Keratinocyte (primary cell): ENCODE data around the gene KLF5. TPM values are rescaled to one million over a fixed set of nuclear protein-coding genes. Genes with fewer than 3 reads are reported as not detected.

Experiments used
- DNase-seq: peaks from one replicate; pipeline ENCODE4 v3.0.0-alpha.2; 2011; ENCODE audit warnings: low read depth, missing footprints, low spot score
- FAIRE-seq: peaks from 2 replicates; lab custom pipeline; 2011; peaks lifted over from hg19 to GRCh38; lab: Jason Lieb, UNC
- H2AFZ ChIP-seq: 2 replicates; pipeline ENCODE4 v1.6.0; 2012; ENCODE audit warnings: low read length, control low read depth, inconsistent platforms; ENCODE audit not compliant: control insufficient read depth
- H3K27ac ChIP-seq: 2 replicates; pipeline ENCODE4 v1.5.1; 2011; ENCODE audit warnings: low read length; ENCODE audit not compliant: control insufficient read depth, insufficient read depth
- H3K27me3 ChIP-seq: 3 replicates; pipeline ENCODE4 v1.6.0; 2011; ENCODE audit warnings: low read length; ENCODE audit not compliant: control insufficient read depth, insufficient read depth; ENCODE audit errors: extremely low read depth
- H3K36me3 ChIP-seq, 2 experiments: 2 replicates in 1 of 2; 3 replicates in 1 of 2; pipeline ENCODE4 v1.5.1; 2011; ENCODE audit warnings: low read length in 2 of 2, mild to moderate bottlenecking in 1 of 2; ENCODE audit not compliant: control insufficient read depth in 2 of 2, insufficient read depth in 2 of 2; ENCODE audit errors: extremely low read depth in 1 of 2
- H3K4me1 ChIP-seq: 3 replicates; pipeline ENCODE4 v1.5.1; 2011; ENCODE audit warnings: low read length; ENCODE audit not compliant: control insufficient read depth, insufficient read depth; ENCODE audit errors: extremely low read depth
- H3K4me2 ChIP-seq: 3 replicates; pipeline ENCODE4 v1.6.0; 2011; ENCODE audit warnings: low read depth, low read length; ENCODE audit not compliant: control insufficient read depth, insufficient read depth; ENCODE audit errors: extremely low read depth
- H3K4me3 ChIP-seq, 3 experiments: fragments of 200-600 bp in 1 of 3; sonication (generic) in 1 of 3; 2 replicates in 2 of 3; 3 replicates in 1 of 3; pipeline ENCODE4 v1.5.1; 2011 to 2016; ENCODE audit warnings: low read length in 3 of 3, mild to moderate bottlenecking in 3 of 3, control low read depth in 2 of 3, inconsistent platforms in 1 of 3, low read depth in 1 of 3, mixed read lengths in 1 of 3, mixed run types in 1 of 3, moderate library complexity in 1 of 3; ENCODE audit not compliant: control insufficient read depth in 2 of 3, insufficient read depth in 2 of 3; ENCODE audit errors: extremely low read depth in 1 of 3
- H3K79me2 ChIP-seq: 2 replicates; pipeline ENCODE4 v1.6.0; 2012; ENCODE audit warnings: low read length; ENCODE audit not compliant: control insufficient read depth, insufficient read depth
- H3K9ac ChIP-seq: 3 replicates; pipeline ENCODE4 v1.6.0; 2011; ENCODE audit warnings: low read length; ENCODE audit not compliant: control insufficient read depth, insufficient read depth; ENCODE audit errors: extremely low read depth
- H3K9me1 ChIP-seq: 3 replicates; pipeline ENCODE4 v1.6.0; 2011; ENCODE audit warnings: low read length; ENCODE audit not compliant: control insufficient read depth, insufficient read depth; ENCODE audit errors: extremely low read depth
- H3K9me3 ChIP-seq: 2 replicates; pipeline ENCODE4 v1.5.1; 2012; ENCODE audit warnings: low read depth, low read length; ENCODE audit not compliant: control insufficient read depth
- H4K20me1 ChIP-seq: 3 replicates; pipeline ENCODE4 v1.6.0; 2011; ENCODE audit warnings: low read length; ENCODE audit not compliant: control insufficient read depth, insufficient read depth; ENCODE audit errors: extremely low read depth
- CTCF ChIP-seq, 3 experiments: IDR thresholded peaks in 1 of 3; conservative IDR thresholded peaks in 1 of 3; optimal IDR thresholded peaks in 1 of 3; 2 replicates in 2 of 3; 3 replicates in 1 of 3; pipeline versions ENCODE3 to v1.5.1; 2011; ENCODE audit warnings: low read length in 3 of 3, mild to moderate bottlenecking in 3 of 3, moderate library complexity in 2 of 3, control low read depth in 1 of 3, inconsistent platforms in 1 of 3; ENCODE audit not compliant: insufficient read depth in 2 of 3; ENCODE audit errors: extremely low read depth in 1 of 3
- EZH2 ChIP-seq: IDR thresholded peaks from one replicate; pipeline ENCODE4 v1.6.1; 2012; ENCODE audit warnings: inconsistent platforms, mild to moderate bottlenecking, low read length, moderate library complexity
- dilution Hi-C: fragments of 300-500 bp; cut with MboI; formaldehyde crosslinking; loops from one replicate; pipeline ENCODE4 v1.7.0; 2020; ENCODE audit warnings: low sequenced_read_pairs; ENCODE audit not compliant: extremely low pct_ligation_motif_present
- polyA plus RNA-seq, 5 experiments: library from polyadenylated mRNA; depleted of rRNA in 3 of 5; stranded (reverse) in 3 of 5; stranded (forward) in 1 of 5; unstranded in 1 of 5; fragments of >200 nt; gene quantifications; 1 replicate in 1 of 5; 2 replicates in 3 of 5; 3 replicates in 1 of 5; pipeline versions ENCODE4 v1.2.1 to v1.2.3, GENCODE V29; 2011 to 2012; ENCODE audit warnings: missing spikeins in 2 of 5, low read depth in 1 of 5, low replicate concordance in 1 of 5

Gene KLF5
- polyA plus RNA-seq, 1 donor (not counting 4 experiments of a cell fraction or from before 2014, with no cell fraction given), result 162 TPM

DNA sequence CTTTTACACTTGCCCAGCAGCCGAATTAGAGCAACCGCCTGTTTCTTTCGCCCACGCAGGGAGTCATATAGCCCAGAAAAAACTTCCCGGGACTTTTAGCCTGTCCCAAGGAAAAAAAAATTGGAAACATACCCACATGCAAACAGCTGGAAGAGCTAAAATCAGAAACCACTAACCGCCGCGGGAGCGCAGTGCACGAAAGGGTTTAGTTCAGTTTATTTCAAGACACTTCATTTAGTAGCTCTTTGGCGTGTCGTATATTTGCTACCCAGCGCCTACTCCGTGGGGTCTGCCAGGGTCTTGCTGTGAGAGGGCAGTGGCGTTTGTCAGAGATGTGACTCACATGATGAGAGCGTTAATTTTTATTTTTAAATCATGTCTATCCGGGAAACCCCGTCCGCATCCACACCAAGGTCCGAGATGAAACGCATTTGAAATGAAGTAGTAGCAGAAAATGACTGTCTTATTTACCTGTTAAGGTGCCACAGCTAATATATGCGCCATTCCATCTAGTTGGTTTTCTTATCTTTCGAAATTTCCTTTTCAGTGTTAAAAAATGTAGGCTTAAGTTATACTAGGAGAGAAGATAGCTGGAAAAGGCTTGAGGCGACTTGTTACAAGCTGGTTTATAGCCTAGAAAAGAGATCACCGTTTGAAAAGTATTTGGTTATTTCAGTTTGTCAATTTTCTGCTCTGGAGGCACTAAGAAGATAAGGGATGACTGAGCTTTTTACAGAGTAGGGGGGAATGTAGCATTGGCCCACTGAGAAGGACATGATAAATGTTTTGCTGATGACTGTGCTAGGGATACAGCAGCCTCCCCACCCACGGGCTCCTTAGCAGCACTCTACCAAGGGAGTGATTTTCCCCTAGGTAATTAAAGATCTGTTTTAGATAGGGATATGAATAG lies 1.7 kb downstream of the KLF5 start:
- H3K4me2 ChIP-seq, result peak overlapping the region; percentile 83
- peak overlapping the region; percentile 71 to 97 (median 94) for H3K4me3 ChIP-seq
- peak overlapping the region; percentile 97 for H3K27ac ChIP-seq
- dilution Hi-C loops, result no loop called here
- peaks cover 7% of the 10 kb centered on the region for H4K20me1 ChIP-seq
- no peaks in the 10 kb centered on the region for H3K27me3 ChIP-seq
- no peak overlapping the region for H2AFZ ChIP-seq
- peaks cover 48% of the 10 kb centered on the region for H3K4me1 ChIP-seq
- H3K9me3 ChIP-seq, result no peaks in the 10 kb centered on the region
- H3K9ac ChIP-seq, result peak overlapping the region; percentile 96
- peaks cover 7 to 31% of the 10 kb centered on the region in 2 experiments for H3K36me3 ChIP-seq
- FAIRE-seq, result peak; percentile 46
- no peak for TF ChIP-seq CTCF (optimal IDR thresholded peaks at IDR 0.05 in 1 of 3, IDR thresholded peaks at IDR 0.05 in 1 of 3, conservative IDR thresholded peaks at IDR 0.05 in 1 of 3; ENCODE audit: extremely low read depth in 1 of 3, insufficient read depth in 2 of 3, low read length in 3 of 3)
- TF ChIP-seq EZH2, result no peak
- H3K79me2 ChIP-seq, result peaks cover 79% of the 10 kb centered on the region
- no peak for DNase-seq
- H3K9me1 ChIP-seq, result no peaks in the 10 kb centered on the region

DNA sequence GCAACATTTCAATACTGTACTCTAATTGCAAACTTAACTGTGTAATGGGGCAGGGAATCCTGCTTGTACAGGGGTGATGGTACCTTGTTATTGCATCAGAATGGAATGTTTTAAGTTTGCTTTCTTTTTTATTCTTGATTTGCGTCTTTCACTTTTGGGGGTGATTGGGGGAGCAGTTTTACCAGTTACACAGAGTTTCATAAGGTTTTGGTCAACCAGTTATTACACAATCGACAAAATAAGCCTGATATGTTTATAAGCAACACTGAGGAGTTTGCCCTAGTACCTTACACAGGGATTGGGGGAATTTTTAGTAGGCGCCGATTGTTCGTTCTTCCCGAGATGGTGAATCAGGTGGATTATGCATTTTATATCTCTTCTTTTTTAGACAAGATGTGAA lies 2.7 kb downstream of the KLF5 start:
- Histone ChIP-seq H3K27me3 (no peaks in the 10 kb centered on the region), H3K9ac (peak overlapping the region; percentile 96), H3K36me3 (peaks cover 8 to 31% of the 10 kb centered on the region in 2 experiments), H3K9me3 (no peaks in the 10 kb centered on the region), H3K27ac (peak overlapping the region; percentile 97), H3K4me1 (peaks cover 47% of the 10 kb centered on the region), H3K9me1 (no peaks in the 10 kb centered on the region), H3K4me3 (peak overlapping the region; percentile 71 to 97 (median 94)), H4K20me1 (peaks cover 7% of the 10 kb centered on the region), H3K79me2 (peaks cover 88% of the 10 kb centered on the region), H3K4me2 (peak overlapping the region; percentile 83), H2AFZ (no peak overlapping the region)
- FAIRE-seq, result peak; percentile 44
- dilution Hi-C loops, result no loop called here
- TF ChIP-seq EZH2 (no peak), CTCF (optimal IDR thresholded peaks at IDR 0.05 in 1 of 3, IDR thresholded peaks at IDR 0.05 in 1 of 3, conservative IDR thresholded peaks at IDR 0.05 in 1 of 3; ENCODE audit: extremely low read depth in 1 of 3, insufficient read depth in 2 of 3, low read length in 3 of 3) (no peak)
- DNase-seq, result no peak
